GM13977 (cell line): Measurements from ENCODE around the gene BRSK1.

Experiments used
- DNase-seq: peaks from one replicate; pipeline ENCODE4 v3.0.0; 2012; ENCODE audit warnings: low spot score
- in situ Hi-C: fragments of 300-500 bp; cut with MboI; formaldehyde crosslinking; loops from one replicate; pipeline ENCODE4 v1.12.0; 2022; ENCODE audit warnings: low sequenced_read_pairs, low pct_unique_long_range_greater_than_20kb, mixed read lengths, inconsistent platforms; ENCODE audit not compliant: unreplicated experiment
- TF ChIP-seq, protein P1 (sequence below): IDR thresholded peaks from 2 replicates; pipeline ENCODE4 v1.5.1; 2012; ENCODE audit warnings: mild to moderate bottlenecking, control low read depth; ENCODE audit not compliant: insufficient read depth; ENCODE audit errors: extremely low read depth, missing control alignments

BRSK1 gene

GRCh38 chr19:55279340-55279739, 4.5 kb upstream of the BRSK1 start:
- DNase-seq: no peak
- in situ Hi-C loops: no loop called here
- TF ChIP-seq, protein P1, sequence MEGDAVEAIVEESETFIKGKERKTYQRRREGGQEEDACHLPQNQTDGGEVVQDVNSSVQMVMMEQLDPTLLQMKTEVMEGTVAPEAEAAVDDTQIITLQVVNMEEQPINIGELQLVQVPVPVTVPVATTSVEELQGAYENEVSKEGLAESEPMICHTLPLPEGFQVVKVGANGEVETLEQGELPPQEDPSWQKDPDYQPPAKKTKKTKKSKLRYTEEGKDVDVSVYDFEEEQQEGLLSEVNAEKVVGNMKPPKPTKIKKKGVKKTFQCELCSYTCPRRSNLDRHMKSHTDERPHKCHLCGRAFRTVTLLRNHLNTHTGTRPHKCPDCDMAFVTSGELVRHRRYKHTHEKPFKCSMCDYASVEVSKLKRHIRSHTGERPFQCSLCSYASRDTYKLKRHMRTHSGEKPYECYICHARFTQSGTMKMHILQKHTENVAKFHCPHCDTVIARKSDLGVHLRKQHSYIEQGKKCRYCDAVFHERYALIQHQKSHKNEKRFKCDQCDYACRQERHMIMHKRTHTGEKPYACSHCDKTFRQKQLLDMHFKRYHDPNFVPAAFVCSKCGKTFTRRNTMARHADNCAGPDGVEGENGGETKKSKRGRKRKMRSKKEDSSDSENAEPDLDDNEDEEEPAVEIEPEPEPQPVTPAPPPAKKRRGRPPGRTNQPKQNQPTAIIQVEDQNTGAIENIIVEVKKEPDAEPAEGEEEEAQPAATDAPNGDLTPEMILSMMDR: no peak

DNA sequence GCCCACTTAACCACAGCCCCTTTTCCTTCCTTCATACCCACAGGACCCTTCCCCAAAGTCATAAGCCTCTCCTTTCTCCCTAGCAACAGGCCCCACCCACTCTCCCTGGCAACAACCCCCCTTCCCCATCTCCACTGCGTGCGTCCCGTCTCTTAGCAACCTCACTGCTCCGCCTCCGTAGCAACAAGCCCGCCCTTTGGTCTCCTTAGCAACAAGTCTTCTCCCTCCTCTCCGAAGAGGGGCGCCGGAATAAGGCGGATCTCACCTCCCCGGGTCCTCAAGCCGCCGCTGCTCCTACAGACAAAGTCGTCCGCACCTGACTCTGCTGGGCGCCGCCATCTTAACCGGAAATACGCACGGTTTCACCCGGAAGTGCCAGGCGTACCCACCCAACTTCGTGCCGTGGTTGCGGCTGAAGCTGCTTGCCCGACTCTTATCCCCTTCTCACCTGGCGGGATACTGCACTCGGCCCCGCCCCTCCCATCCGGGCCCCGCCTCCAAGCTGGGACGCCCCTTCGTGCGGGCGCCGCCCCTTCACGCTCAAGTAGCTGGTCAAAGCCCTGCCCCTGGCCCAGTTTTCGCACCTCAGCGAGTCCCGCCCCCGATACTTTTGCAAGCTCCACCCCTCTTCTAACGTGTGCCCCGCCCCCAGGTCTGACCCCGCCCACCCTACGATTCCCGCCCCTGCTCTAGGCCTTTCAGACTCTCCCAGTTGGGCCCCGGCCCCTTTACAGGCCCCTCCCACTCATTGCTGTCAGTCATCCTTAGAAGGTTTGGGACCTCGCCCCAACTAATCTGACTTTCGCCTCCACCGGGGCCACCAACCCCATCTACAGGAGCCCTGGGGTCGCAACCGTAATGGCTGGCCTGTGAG, 3.8 kb upstream of the BRSK1 start, which contains the start of gene HSPBP1:
Gene HSPBP1, minus strand, starts transcription at position 341 of the 874 bp plus-strand sequence. CDS start 502 bp downstream, outside the sequence.
- TF ChIP-seq, protein P1: no peak
- DNase-seq: peak; percentile 89
- in situ Hi-C loops: no loop called here

- no peak for DNase-seq
- TF ChIP-seq, protein P1: no peak
- in situ Hi-C loops: no loop called here
Measured at GRCh38 chr19:55284405-55285058, 735 bp downstream of the BRSK1 start.

- DNase-seq: no peak
- TF ChIP-seq, protein P1: no peak
- in situ Hi-C loops: no loop called here
Measured at GRCh38 chr19:55285229-55285890, 1.6 kb downstream of the BRSK1 start.

DNA sequence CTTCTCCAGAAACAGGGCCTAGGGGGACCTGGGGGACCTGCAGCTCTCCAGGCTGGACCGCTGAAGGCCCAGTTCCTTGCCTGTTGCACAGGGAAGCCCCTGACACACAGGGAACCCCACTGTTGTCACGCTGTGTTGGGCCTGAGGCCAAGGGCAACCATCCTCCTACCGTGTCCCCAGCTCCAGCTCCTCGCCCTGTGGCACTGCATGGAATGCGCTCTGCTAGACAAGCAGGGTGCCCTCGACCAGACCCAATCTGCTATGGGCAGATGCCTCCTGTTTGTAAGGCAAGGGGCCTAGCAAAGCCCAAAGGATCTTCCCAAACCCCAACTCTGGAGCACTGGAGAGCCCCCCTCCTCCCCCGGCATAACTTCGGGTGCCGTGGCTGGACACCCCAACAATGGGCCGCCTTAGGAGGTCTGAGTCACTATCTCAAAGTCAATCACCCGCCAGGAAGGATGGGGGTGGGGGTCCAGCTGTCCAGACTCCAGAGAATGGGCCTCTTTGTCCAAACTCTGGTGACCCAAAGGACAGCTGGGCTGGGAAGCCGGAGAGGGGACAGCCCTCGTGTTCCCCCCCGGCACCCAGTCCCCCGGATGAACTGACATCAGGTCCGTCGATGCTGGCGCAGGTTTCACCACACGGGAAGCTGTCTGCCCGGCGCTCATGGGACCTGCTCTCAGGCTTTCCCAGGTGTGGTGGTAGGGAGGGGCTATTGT, 3.7 kb downstream of the BRSK1 start:
- TF ChIP-seq, protein P1: no peak
- DNase-seq: no peak
- in situ Hi-C loops: no loop called here
